Measurements from ENCODE around the gene TDO2.
"Not testable (repeated sequence)": the region's sequence is repeated elsewhere in the genome, so short reads cannot be mapped to it uniquely, and the experiment has no call there.

Gene TDO2

DNA sequence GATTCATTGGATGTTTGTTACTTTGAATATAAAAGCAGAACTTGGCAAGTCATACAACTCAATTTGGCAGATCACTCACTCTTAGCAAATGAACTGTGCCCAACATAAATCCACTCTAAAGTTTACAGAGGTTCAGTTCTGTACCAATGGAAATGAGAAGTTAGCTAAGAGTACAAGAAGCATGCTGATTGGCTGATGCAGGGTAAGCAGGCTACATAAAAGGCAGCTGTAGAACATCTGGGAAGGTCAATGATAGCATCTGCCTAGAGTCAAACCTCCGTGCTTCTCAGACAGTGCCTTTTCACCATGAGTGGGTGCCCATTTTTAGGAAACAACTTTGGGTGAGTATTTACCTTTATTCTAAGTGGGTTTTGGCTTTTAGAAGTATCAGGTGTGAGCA lies at the start of gene TDO2:
Gene TDO2 (plus strand): TSS at position 244 of the 400 bp plus-strand sequence. CDS start 63 bp downstream, at position 307.
- no peak for DNase-seq
- intact Hi-C loops (cut with DNase I), result no loop called here

DNA sequence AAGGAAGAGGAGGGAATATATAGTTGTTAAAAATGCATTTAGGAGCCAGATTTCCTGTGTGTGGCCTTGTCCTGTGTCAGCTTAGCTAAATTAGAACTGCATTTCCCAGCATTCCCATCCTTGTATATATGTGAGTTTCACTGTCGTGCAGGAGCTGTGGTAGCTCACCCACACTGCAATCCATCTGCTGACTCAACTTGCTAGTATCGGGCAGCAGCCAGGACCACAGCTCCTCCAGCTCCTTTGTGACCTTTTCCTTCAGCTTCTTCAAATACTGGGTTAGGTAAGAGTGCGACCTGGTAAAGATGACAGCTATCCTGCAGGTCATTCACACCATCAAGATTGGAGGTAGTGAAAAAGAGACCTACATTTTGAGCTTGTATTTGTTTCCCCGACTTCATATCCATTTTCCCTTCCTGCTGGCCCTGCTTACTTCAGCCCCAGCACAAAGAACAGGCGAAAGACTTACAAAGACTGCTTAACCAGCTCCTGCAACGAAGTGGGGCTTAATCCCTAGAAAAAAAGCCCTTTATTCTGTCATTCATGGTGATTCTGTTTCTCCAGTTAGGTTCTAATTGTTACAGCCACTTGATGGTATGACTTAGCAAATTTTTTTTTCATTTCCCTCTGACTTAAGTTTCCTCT lies 48.8 kb upstream of the TDO2 start:
- DNase-seq, result no peak
- intact Hi-C loops (cut with DNase I), result no loop called here

GRCh38 chr4:155855897-155856296 lies 47.6 kb upstream of the TDO2 start:
- no peak for DNase-seq
- intact Hi-C loops (cut with DNase I), result no loop called here

GRCh38 chr4:155866177-155866576 lies 37.3 kb upstream of the TDO2 start, which contains the start of gene ASIC5:
Gene ASIC5 (minus strand): TSS chr4:155866277. CDS start chr4:155866226, 51 bp downstream.
- DNase-seq, result no peak
- intact Hi-C loops (cut with DNase I), result no loop called here

- intact Hi-C loops (cut with DNase I), result no loop called here
- no peak for DNase-seq
Measured at GRCh38 chr4:155875878-155876277, 27.6 kb upstream of the TDO2 start.

GRCh38 chr4:155877971-155878370 lies 25.5 kb upstream of the TDO2 start:
- no peak for DNase-seq
- intact Hi-C loops (cut with DNase I), result no loop called here

- intact Hi-C loops (cut with DNase I), result no loop called here
- no peak for DNase-seq
Measured at GRCh38 chr4:155878611-155879010, 24.9 kb upstream of the TDO2 start.

- intact Hi-C loops (cut with DNase I), result no loop called here
- DNase-seq, result no peak
Measured at GRCh38 chr4:155879767-155880166, 23.7 kb upstream of the TDO2 start.

GRCh38 chr4:155881555-155881954 lies 21.9 kb upstream of the TDO2 start:
- intact Hi-C loops (cut with DNase I), result no loop called here
- DNase-seq, result no peak

DNA sequence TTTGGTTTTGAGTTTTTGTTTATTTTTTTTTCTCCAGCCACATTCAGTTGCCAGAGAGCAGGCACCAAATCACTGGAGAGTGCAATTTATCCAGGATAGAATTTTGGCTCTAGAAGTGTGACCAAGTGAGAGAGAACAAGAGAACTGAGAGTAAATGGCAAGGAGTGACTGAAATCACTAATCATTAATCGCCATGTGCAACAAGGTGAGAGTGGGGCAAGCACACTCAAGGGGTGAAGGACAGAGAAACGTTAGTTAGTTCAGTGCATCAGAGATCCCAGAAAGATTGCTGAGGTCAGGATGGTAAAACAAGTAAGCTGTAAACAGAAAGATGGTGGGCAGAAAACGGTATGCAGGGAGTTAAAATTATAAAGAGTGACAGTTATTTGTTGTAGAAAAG lies 19.6 kb upstream of the TDO2 start:
- intact Hi-C loops (cut with DNase I), result no loop called here
- no peak for DNase-seq

GRCh38 chr4:155885666-155886065 lies 17.8 kb upstream of the TDO2 start:
- intact Hi-C loops (cut with DNase I), result no loop called here
- DNase-seq, result no peak

GRCh38 chr4:155887045-155887444 lies 16.5 kb upstream of the TDO2 start:
- DNase-seq, result no peak
- intact Hi-C loops (cut with DNase I), result no loop called here

GRCh38 chr4:155887847-155888570 lies 15.5 kb upstream of the TDO2 start:
- DNase-seq, result no peak
- intact Hi-C loops (cut with DNase I), result no loop called here

DNA sequence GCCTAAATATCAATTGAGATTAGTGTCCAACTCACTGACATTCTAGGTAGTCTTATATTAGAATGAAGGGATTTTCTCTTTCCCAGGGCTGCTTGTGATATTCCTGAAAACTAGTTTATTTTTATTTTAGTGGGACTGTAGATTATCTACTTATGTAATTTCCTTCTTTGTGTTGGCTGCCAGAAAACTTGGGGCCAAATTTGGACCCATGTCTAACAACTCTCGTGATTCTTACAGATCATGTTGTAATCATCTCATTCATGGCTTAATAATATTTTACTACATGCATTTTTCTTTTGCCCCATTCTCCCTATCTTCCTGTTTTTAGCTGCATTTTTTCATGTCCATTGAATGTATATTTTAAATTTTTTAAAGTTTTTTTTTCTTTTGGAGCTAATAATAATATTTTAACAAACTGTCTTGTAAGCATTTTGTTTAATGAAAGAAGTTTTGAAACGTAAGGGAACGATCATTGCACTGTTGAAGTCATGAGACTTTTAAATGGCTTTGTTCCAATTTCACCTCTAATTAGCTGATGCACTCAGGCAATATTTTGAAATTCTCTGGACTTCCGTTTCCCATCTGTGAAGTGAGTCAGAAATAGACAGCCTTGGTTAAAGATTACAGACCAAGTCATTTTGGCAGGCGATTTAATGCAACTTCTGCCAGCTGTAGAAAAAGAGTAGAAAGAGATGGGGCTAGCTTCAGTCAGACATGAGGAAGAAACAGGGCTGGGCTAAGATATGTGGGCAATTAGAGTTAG lies 14.3 kb upstream of the TDO2 start:
- intact Hi-C loops (cut with DNase I), result no loop called here
- no peak for DNase-seq

GRCh38 chr4:155889946-155890345 lies 13.6 kb upstream of the TDO2 start:
- intact Hi-C loops (cut with DNase I), result no loop called here
- DNase-seq, result no peak

GRCh38 chr4:155891058-155891457 lies 12.4 kb upstream of the TDO2 start:
- DNase-seq, result no peak
- intact Hi-C loops (cut with DNase I), result no loop called here

DNA sequence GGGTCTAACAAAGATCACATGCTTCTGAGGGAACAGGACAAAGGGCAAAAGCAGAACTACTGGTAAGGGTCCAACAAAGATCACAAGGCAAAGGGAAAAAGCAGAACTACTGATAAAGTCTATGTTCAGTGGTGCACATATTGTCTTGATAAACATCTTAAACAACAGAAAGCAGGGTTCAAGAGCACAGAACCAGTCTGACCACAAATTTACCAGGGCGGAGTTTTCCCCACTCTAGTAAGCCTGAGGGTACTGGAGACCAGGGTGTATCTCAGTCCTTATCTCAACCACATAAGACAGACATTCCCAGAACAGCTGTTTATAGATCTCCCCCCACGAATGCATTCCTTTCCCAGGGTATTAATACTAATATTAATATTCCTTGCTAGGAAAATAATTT lies 5.1 kb upstream of the TDO2 start:
- DNase-seq; intact Hi-C loops (cut with DNase I): not testable (repeated sequence)

DNA sequence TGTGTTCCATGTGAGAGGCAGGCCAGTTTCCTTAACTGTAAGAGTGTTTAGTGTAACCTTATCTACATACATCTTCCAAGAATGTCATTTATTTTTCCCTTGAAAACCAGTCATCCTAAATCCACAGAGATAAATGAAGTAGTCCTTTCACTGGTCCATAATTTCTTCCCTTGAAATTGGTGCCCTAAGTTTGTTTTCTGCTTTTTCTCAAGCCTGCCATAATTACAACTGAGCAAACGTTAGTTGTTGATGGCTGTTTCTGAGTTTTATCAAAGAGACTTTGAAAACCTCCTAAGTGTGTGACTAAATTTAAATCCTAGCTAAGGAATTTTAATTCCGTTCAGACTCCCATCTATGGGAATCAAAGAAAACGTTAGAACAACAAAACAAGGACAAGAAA lies 3.6 kb upstream of the TDO2 start:
- intact Hi-C loops (cut with DNase I), result no loop called here
- no peak for DNase-seq

- no peak for DNase-seq
- intact Hi-C loops (cut with DNase I), result no loop called here
Measured at GRCh38 chr4:155900381-155900780, 3.1 kb upstream of the TDO2 start.

DNA sequence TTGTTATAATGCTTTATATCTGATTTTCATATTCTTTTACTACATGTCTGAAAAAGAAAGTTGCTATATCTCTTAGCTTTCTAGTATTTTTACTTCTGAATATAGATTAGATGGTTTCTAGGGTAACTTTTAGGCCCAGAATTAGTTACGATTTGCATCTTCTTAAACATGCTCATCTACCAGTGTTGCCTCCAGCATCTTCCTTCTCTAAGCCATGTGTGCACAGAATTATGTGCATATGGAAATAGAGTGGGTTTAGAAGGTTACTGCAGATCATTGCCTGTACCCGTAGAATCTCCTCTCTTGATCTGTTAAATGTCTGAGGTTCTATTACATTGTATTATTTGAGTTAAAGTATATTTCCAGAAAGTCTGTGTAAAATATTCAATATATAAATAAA lies 2.5 kb upstream of the TDO2 start:
- no peak for DNase-seq
- intact Hi-C loops (cut with DNase I), result no loop called here

All from head of caudate nucleus (tissue), 42 donors.